Transverse colon (tissue), 4 donors: ENCODE measurements around the gene HDAC4.

Source experiments
- EP300 ChIP-seq: sonication (generic); formaldehyde crosslinking; IDR thresholded peaks from one replicate; pipeline ENCODE4 v1.6.1; 2017; ENCODE audit warnings: antibody characterized with exemption, low read depth
- POLR2A ChIP-seq: fragments of 450-650 bp; IDR thresholded peaks from one replicate; pipeline ENCODE4 v1.6.1; 2016; ENCODE audit warnings: antibody characterized with exemption, mild to moderate bottlenecking, moderate library complexity
- POLR2AphosphoS5 ChIP-seq, 3 donors: sonication (generic); formaldehyde crosslinking; IDR thresholded peaks; one replicate each; pipeline ENCODE4 v1.6.1; 2016; ENCODE audit warnings: antibody characterized with exemption in 3 of 3
- TF ChIP-seq, protein P1 (sequence below), 5 experiments: fragments of 200-600 bp in 3 of 5; fragments of 450-650 bp in 2 of 5; sonication (generic) in 3 of 5; IDR thresholded peaks; 1 replicate in 2 of 5; 2 replicates in 3 of 5; pipeline ENCODE4 v1.5.1; 2016 to 2017; ENCODE audit warnings: antibody characterized with exemption in 5 of 5, inconsistent platforms in 3 of 5, mild to moderate bottlenecking in 2 of 5, moderate library complexity in 1 of 5

DNA sequence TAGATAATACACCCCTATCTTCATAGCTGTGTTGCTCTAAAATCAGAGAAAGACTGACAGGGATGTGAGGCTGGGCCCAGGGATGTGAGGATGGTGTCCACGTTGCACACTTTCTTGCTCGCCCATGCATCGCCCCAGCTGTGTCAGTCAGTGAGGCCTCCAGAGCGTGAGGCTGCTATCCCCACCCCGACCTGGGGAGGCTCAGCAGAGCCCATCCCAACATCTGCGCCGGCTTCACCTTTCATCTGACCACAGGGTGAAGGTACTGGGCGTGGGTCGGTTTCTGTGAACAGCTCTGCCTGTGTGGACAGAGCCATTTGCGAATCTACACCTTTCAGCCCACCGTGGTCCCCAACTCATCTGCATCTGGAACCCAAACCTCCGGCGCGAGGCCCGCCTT lies 255.7 kb downstream of the HDAC4 start:
- TF ChIP-seq, protein P1, sequence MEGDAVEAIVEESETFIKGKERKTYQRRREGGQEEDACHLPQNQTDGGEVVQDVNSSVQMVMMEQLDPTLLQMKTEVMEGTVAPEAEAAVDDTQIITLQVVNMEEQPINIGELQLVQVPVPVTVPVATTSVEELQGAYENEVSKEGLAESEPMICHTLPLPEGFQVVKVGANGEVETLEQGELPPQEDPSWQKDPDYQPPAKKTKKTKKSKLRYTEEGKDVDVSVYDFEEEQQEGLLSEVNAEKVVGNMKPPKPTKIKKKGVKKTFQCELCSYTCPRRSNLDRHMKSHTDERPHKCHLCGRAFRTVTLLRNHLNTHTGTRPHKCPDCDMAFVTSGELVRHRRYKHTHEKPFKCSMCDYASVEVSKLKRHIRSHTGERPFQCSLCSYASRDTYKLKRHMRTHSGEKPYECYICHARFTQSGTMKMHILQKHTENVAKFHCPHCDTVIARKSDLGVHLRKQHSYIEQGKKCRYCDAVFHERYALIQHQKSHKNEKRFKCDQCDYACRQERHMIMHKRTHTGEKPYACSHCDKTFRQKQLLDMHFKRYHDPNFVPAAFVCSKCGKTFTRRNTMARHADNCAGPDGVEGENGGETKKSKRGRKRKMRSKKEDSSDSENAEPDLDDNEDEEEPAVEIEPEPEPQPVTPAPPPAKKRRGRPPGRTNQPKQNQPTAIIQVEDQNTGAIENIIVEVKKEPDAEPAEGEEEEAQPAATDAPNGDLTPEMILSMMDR (IDR thresholded peaks at IDR 0.05) = no peak
- TF ChIP-seq POLR2A (no peak), POLR2AphosphoS5 (IDR thresholded peaks at IDR 0.05) (no peak), EP300 (no peak)
